HEK293 (cell line): ENCODE results near the gene ZBTB8A.
A peak's percentile ranks its signal among the peaks of the same experiment; 100 is the strongest.

ENCODE experiments used
- SCRT2 ChIP-seq: fragments of 450-650 bp; formaldehyde crosslinking; IDR thresholded peaks from 2 replicates; pipeline ENCODE4 v1.5.1; 2016; ENCODE audit warnings: missing biosample characterization, missing genetic modification characterization
- SP2 ChIP-seq: fragments of 450-650 bp; formaldehyde crosslinking; IDR thresholded peaks from 2 replicates; pipeline ENCODE4 v1.5.1; 2016; ENCODE audit warnings: missing biosample characterization, missing genetic modification characterization
- ZNF501 ChIP-seq: fragments of 450-650 bp; formaldehyde crosslinking; IDR thresholded peaks from 2 replicates; pipeline ENCODE4 v1.5.1; 2016; ENCODE audit warnings: missing biosample characterization, missing genetic modification characterization
- ZNF629 ChIP-seq: fragments of 450-650 bp; formaldehyde crosslinking; IDR thresholded peaks from 2 replicates; pipeline ENCODE4 v1.5.1; 2017; ENCODE audit warnings: missing biosample characterization, missing genetic modification characterization
- TF ChIP-seq, protein P1 (sequence below): fragments of 450-650 bp; formaldehyde crosslinking; IDR thresholded peaks from 2 replicates; pipeline ENCODE4 v1.5.1; 2016; ENCODE audit warnings: missing biosample characterization, missing genetic modification characterization
- TF ChIP-seq, protein P2 (sequence below): fragments of 450-650 bp; formaldehyde crosslinking; IDR thresholded peaks from 2 replicates; pipeline ENCODE4 v1.5.1; 2017; ENCODE audit warnings: missing biosample characterization, missing genetic modification characterization
- TF ChIP-seq, protein P3 (sequence below): fragments of 450-650 bp; formaldehyde crosslinking; IDR thresholded peaks from 2 replicates; pipeline ENCODE4 v1.5.1; 2016; ENCODE audit warnings: missing biosample characterization, missing genetic modification characterization

DNA sequence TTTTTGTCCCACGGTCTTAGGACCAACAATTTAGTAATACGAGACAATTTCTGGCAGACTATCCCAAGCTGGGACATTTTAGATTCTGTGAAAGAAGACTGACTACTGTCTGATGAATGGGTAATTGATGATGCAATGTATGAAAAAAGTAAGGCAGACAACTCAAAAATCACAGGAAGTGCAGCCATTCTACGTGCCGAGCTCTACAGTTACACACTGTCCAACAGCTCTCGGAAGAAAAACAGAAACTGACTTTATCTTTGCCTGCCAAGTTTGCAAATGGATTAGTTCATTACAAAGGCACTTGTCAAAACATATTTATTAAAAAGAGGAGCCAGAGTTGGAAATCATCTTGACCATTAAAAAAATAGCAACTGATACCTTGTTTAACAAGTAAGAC lies 43.1 kb upstream of the ZBTB8A start:
- TF ChIP-seq, protein P1, sequence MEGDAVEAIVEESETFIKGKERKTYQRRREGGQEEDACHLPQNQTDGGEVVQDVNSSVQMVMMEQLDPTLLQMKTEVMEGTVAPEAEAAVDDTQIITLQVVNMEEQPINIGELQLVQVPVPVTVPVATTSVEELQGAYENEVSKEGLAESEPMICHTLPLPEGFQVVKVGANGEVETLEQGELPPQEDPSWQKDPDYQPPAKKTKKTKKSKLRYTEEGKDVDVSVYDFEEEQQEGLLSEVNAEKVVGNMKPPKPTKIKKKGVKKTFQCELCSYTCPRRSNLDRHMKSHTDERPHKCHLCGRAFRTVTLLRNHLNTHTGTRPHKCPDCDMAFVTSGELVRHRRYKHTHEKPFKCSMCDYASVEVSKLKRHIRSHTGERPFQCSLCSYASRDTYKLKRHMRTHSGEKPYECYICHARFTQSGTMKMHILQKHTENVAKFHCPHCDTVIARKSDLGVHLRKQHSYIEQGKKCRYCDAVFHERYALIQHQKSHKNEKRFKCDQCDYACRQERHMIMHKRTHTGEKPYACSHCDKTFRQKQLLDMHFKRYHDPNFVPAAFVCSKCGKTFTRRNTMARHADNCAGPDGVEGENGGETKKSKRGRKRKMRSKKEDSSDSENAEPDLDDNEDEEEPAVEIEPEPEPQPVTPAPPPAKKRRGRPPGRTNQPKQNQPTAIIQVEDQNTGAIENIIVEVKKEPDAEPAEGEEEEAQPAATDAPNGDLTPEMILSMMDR (tag by site-specific recombination), result no peak
- TF ChIP-seq, protein P2, sequence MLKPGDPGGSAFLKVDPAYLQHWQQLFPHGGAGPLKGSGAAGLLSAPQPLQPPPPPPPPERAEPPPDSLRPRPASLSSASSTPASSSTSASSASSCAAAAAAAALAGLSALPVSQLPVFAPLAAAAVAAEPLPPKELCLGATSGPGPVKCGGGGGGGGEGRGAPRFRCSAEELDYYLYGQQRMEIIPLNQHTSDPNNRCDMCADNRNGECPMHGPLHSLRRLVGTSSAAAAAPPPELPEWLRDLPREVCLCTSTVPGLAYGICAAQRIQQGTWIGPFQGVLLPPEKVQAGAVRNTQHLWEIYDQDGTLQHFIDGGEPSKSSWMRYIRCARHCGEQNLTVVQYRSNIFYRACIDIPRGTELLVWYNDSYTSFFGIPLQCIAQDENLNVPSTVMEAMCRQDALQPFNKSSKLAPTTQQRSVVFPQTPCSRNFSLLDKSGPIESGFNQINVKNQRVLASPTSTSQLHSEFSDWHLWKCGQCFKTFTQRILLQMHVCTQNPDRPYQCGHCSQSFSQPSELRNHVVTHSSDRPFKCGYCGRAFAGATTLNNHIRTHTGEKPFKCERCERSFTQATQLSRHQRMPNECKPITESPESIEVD, result peak; percentile 53; the same call in 1 of the 2 replicates
- TF ChIP-seq SP2 (tag by site-specific recombination) (no peak), ZNF629 (tag by site-specific recombination) (no peak), ZNF501 (tag by site-specific recombination) (no peak), SCRT2 (tag by site-specific recombination) (no peak)
- TF ChIP-seq, protein P3, sequence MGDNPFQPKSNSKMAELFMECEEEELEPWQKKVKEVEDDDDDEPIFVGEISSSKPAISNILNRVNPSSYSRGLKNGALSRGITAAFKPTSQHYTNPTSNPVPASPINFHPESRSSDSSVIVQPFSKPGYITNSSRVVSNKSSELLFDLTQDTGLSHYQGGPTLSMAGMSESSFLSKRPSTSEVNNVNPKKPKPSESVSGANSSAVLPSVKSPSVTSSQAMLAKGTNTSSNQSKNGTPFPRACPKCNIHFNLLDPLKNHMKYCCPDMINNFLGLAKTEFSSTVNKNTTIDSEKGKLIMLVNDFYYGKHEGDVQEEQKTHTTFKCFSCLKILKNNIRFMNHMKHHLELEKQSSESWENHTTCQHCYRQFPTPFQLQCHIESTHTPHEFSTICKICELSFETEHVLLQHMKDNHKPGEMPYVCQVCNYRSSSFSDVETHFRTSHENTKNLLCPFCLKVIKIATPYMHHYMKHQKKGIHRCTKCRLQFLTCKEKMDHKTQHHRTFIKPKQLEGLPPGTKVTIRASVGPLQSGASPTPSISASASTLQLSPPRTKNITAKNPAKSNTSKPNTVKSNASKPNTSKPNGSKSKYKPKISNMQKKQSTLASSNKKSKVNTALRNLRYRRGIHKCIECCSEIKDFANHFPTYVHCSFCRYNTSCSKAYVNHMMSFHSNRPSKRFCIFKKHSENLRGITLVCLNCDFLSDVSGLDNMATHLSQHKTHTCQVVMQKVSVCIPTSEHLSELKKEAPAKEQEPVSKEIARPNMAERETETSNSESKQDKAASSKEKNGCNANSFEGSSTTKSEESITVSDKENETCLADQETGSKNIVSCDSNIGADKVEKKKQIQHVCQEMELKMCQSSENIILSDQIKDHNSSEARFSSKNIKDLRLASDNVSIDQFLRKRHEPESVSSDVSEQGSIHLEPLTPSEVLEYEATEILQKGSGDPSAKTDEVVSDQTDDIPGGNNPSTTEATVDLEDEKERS (tag by site-specific recombination), result no peak
